ENCODE data around the gene FBLN1. TPM values are rescaled to one million over a fixed set of nuclear protein-coding genes. Genes with fewer than 3 reads are reported as not detected.

The FBLN1 gene
- polyA plus RNA-seq, 3 donors: 0.03 to 0.17 TPM; not detected in 1

DNA sequence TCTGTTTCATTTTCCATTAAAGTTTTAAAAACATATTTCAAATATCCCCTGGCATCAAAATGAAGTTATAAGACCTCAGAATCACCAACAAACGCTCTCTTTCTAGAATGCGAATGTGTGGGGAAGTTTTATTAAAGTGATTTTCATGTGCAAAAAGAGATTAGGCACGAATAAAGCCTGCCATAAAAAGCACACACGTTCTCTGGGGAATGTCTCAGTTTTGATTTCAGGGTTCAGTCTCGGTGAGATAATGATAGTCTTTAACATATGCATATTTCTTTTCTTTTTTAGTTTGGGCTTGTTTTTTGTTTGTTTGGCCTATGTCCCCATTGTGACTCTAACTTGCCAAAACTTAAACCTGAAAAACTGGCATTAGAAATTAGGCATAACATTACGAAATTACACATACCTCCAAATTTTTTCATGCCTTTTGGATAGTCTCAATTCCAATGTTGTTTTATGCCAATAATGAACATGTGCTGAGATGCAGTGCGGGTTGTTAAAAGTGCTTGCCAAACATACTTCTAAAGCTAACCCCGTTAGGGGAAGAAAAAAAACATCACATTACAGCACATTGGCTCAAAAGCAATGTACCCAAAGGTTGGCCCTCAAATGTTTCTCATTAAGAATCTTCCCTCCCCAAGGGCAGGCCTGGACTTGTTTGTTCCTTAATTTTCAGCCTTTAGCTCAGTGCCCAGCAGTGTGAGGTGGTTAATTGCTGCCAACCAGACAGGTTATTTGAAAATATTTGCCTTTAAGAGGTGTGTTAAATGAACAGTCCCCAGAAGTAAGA lies 33.2 kb upstream of the FBLN1 start:
- Histone ChIP-seq H3K36me3 (replicated peaks in 1 of 2; ENCODE audit: control insufficient read depth in 1 of 2, insufficient read depth in 2 of 2, low read length in 2 of 2) (no peaks in the 10 kb centered on the region), H3K4me1 (ENCODE audit: control insufficient read depth in 1 of 2, insufficient read depth in 2 of 2, low read length in 2 of 2) (no peaks in the 10 kb centered on the region), H3K9ac (ENCODE audit: insufficient read depth, low read length, poor library complexity, severe bottlenecking) (no peak overlapping the region), H4K20me1 (ENCODE audit: insufficient read depth, low read length) (no peaks in the 10 kb centered on the region), H3K4me3 (replicated peaks in 1 of 3; ENCODE audit: low read depth in 2 of 3, low read length in 3 of 3) (no peak overlapping the region), H2AFZ (ENCODE audit: insufficient read depth, low read depth, low read length, poor library complexity, severe bottlenecking) (no peak overlapping the region), H3K27ac (ENCODE audit: low read depth in 1 of 2, low read length in 2 of 2) (no peak overlapping the region), H3K9me3 (replicated peaks in 1 of 2; ENCODE audit: control insufficient read depth in 1 of 2, insufficient read depth in 1 of 2, low read length in 2 of 2) (no peaks in the 10 kb centered on the region), H3K4me2 (replicated peaks; ENCODE audit: extremely low read depth, low read length, poor library complexity, severe bottlenecking) (no peak overlapping the region), H3K79me2 (ENCODE audit: insufficient read depth, low read length) (no peaks in the 10 kb centered on the region), H3K27me3 (ENCODE audit: control insufficient read depth in 2 of 2, insufficient read depth in 2 of 2, low read length in 2 of 2) (no peaks in the 10 kb centered on the region)
- H3K27me3 Mint-ChIP-seq (ENCODE audit: low read depth in 3 of 3): peaks cover 0 to 9% (median 0%) of the 10 kb centered on the region in 3 donors
- no peak for DNase-seq
- H3K27ac Mint-ChIP-seq: no peak overlapping the region
- intact Hi-C loops (cut with micrococcal nuclease): no loop called here
- TF ChIP-seq, protein P1, sequence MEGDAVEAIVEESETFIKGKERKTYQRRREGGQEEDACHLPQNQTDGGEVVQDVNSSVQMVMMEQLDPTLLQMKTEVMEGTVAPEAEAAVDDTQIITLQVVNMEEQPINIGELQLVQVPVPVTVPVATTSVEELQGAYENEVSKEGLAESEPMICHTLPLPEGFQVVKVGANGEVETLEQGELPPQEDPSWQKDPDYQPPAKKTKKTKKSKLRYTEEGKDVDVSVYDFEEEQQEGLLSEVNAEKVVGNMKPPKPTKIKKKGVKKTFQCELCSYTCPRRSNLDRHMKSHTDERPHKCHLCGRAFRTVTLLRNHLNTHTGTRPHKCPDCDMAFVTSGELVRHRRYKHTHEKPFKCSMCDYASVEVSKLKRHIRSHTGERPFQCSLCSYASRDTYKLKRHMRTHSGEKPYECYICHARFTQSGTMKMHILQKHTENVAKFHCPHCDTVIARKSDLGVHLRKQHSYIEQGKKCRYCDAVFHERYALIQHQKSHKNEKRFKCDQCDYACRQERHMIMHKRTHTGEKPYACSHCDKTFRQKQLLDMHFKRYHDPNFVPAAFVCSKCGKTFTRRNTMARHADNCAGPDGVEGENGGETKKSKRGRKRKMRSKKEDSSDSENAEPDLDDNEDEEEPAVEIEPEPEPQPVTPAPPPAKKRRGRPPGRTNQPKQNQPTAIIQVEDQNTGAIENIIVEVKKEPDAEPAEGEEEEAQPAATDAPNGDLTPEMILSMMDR (IDR thresholded peaks at IDR 0.05): no peak
- no peaks in the 10 kb centered on the region for H3K36me3 Mint-ChIP-seq
- WGBS (ENCODE audit: insufficient coverage): 80% methylated on average over 1 of the region's 8 CpGs
- peaks cover 0 to 9% (median 3%) of the 10 kb centered on the region in 7 donors for H3K9me3 Mint-ChIP-seq
- H3K4me1 Mint-ChIP-seq: peaks cover 2% of the 10 kb centered on the region
- H3K4me3 Mint-ChIP-seq: no peak overlapping the region

GRCh38 chr22:45470871-45471270 lies 31.8 kb upstream of the FBLN1 start:
- Histone ChIP-seq H3K36me3 (replicated peaks in 1 of 2; ENCODE audit: control insufficient read depth in 1 of 2, insufficient read depth in 2 of 2, low read length in 2 of 2) (no peaks in the 10 kb centered on the region), H3K27ac (ENCODE audit: low read depth in 1 of 2, low read length in 2 of 2) (no peak overlapping the region), H3K4me2 (replicated peaks; ENCODE audit: extremely low read depth, low read length, poor library complexity, severe bottlenecking) (no peak overlapping the region), H3K4me1 (ENCODE audit: control insufficient read depth in 1 of 2, insufficient read depth in 2 of 2, low read length in 2 of 2) (no peaks in the 10 kb centered on the region), H3K4me3 (replicated peaks in 1 of 3; ENCODE audit: low read depth in 2 of 3, low read length in 3 of 3) (no peak overlapping the region), H3K79me2 (ENCODE audit: insufficient read depth, low read length) (no peaks in the 10 kb centered on the region), H3K9ac (ENCODE audit: insufficient read depth, low read length, poor library complexity, severe bottlenecking) (no peak overlapping the region), H3K27me3 (ENCODE audit: control insufficient read depth in 2 of 2, insufficient read depth in 2 of 2, low read length in 2 of 2) (no peaks in the 10 kb centered on the region), H2AFZ (ENCODE audit: insufficient read depth, low read depth, low read length, poor library complexity, severe bottlenecking) (no peak overlapping the region), H3K9me3 (replicated peaks in 1 of 2; ENCODE audit: control insufficient read depth in 1 of 2, insufficient read depth in 1 of 2, low read length in 2 of 2) (no peaks in the 10 kb centered on the region), H4K20me1 (ENCODE audit: insufficient read depth, low read length) (no peaks in the 10 kb centered on the region)
- Mint-ChIP-seq H3K4me1 (peaks cover 4% of the 10 kb centered on the region), H3K27ac (no peak overlapping the region), H3K36me3 (no peaks in the 10 kb centered on the region), H3K27me3 (ENCODE audit: low read depth in 3 of 3) (peaks cover 0 to 4% (median 2%) of the 10 kb centered on the region in 3 donors), H3K4me3 (no peak overlapping the region), H3K9me3 (peaks cover 0 to 9% (median 2%) of the 10 kb centered on the region in 7 donors)
- 90% methylated on average over 7 of the region's 11 CpGs for WGBS (ENCODE audit: insufficient coverage)
- TF ChIP-seq, protein P1 (IDR thresholded peaks at IDR 0.05): no peak
- intact Hi-C loops (cut with micrococcal nuclease): no loop called here
- DNase-seq: no peak

All from CD14-positive monocyte (primary cell).